ENCODE data around the gene HMCES. TPM values are rescaled to one million over a fixed set of nuclear protein-coding genes. Genes with fewer than 3 reads are reported as not detected.

HMCES gene
- polyA plus RNA-seq, 1 experiment: 27.2 TPM

DNA sequence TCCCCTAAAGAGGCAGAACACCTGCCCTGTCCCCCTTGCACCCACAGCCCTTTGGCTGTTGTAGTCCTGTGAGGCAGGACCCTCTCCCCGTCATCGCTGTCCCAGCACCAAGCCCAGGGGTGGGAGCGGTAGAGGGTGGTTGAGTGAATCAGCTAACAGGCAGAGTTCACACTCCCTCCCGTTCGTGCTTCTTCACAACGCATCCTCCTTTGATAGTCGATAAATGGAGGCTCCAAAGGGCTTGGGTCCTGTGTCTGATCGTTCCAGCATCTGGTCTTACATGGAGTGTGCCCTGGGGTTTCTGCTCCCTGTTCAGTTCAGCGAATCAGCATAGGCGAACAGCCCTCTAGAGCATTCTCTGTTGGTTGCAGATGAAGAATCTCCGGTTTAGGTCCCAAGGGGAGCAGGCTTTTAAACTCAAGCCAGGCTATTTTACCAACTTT, 820 bp upstream of the HMCES start:
- POLR2A ChIA-PET: no interaction called here

GRCh38 chr3:129278966-129279906, 566 bp downstream of the HMCES start:
- CTCF ChIA-PET: interaction anchor here (0.8 to 2.1 kb wide), 3 partner anchors 12 to 226 kb away, joined by 3 to 12 read pairs (median 4); a partner anchor contains a TSS
- POLR2A ChIA-PET: no interaction called here
- no peak for DNase-seq (ENCODE audit: low read depth)
- Histone ChIP-seq H3K36me3 (ENCODE audit: control insufficient read depth, insufficient read depth, low read length) (peaks cover 18% of the 10 kb centered on the region), H3K27me3 (ENCODE audit: control insufficient read depth, insufficient read depth, low read length) (no peaks in the 10 kb centered on the region), H3K4me3 (ENCODE audit: low read depth, low read length) (peak overlapping the region; percentile 88)
- TF ChIP-seq, protein P1, sequence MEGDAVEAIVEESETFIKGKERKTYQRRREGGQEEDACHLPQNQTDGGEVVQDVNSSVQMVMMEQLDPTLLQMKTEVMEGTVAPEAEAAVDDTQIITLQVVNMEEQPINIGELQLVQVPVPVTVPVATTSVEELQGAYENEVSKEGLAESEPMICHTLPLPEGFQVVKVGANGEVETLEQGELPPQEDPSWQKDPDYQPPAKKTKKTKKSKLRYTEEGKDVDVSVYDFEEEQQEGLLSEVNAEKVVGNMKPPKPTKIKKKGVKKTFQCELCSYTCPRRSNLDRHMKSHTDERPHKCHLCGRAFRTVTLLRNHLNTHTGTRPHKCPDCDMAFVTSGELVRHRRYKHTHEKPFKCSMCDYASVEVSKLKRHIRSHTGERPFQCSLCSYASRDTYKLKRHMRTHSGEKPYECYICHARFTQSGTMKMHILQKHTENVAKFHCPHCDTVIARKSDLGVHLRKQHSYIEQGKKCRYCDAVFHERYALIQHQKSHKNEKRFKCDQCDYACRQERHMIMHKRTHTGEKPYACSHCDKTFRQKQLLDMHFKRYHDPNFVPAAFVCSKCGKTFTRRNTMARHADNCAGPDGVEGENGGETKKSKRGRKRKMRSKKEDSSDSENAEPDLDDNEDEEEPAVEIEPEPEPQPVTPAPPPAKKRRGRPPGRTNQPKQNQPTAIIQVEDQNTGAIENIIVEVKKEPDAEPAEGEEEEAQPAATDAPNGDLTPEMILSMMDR (IDR thresholded peaks at IDR 0.05; ENCODE audit: insufficient read depth, low read depth, low read length): no peak

More for the DNA sequence above, 820 bp upstream of the HMCES start:
- DNase-seq (ENCODE audit: low read depth): no peak
- TF ChIP-seq, protein P1 (IDR thresholded peaks at IDR 0.05; ENCODE audit: insufficient read depth, low read depth, low read length): no peak
- CTCF ChIA-PET: interaction anchor here (0.6 to 1.5 kb wide), 3 partner anchors 18 to 38 kb away, joined by 3 to 8 read pairs (median 3); a partner anchor contains a TSS
- peaks cover 24% of the 10 kb centered on the region for H3K36me3 ChIP-seq (ENCODE audit: control insufficient read depth, insufficient read depth, low read length)
- no peaks in the 10 kb centered on the region for H3K27me3 ChIP-seq (ENCODE audit: control insufficient read depth, insufficient read depth, low read length)
- H3K4me3 ChIP-seq (ENCODE audit: low read depth, low read length): peak overlapping the region; percentile 88

- POLR2A ChIA-PET: no interaction called here
These were observed 1.5 kb downstream of the HMCES start for GRCh38 chr3:129280183-129280582.

DNA sequence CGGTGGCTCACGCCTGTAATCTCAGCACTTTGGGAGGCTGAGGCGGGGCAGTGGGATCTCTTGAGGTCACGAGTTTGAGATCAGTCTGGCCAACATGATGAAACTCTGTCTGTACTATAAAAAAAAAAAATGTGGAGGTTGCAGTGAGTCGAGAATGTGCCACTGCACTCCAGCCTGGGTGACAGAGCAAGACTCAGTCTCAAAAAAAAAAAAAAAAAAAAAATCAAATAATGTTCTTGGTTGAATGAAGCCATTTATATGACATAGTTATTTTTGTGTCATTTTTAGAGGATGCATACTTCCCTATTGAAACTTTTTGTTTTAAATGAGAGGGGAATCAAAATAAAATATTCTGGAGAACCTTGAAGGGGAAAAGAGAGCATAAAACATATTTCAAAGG, 3.1 kb downstream of the HMCES start:
- DNase-seq (ENCODE audit: low read depth): no peak
- peaks cover 10% of the 10 kb centered on the region for H3K36me3 ChIP-seq (ENCODE audit: control insufficient read depth, insufficient read depth, low read length)
- H3K27me3 ChIP-seq (ENCODE audit: control insufficient read depth, insufficient read depth, low read length): no peaks in the 10 kb centered on the region
- TF ChIP-seq, protein P1 (IDR thresholded peaks at IDR 0.05; ENCODE audit: insufficient read depth, low read depth, low read length): no peak
- no peak overlapping the region for H3K4me3 ChIP-seq (ENCODE audit: low read depth, low read length)
- POLR2A ChIA-PET: no interaction called here
- CTCF ChIA-PET: no interaction called here

More at GRCh38 chr3:129280183-129280582, 1.5 kb downstream of the HMCES start:
- DNase-seq (ENCODE audit: low read depth): no peak
- H3K4me3 ChIP-seq (ENCODE audit: low read depth, low read length): no peak overlapping the region
- TF ChIP-seq, protein P1 (IDR thresholded peaks at IDR 0.05; ENCODE audit: insufficient read depth, low read depth, low read length): no peak
- no peaks in the 10 kb centered on the region for H3K27me3 ChIP-seq (ENCODE audit: control insufficient read depth, insufficient read depth, low read length)
- CTCF ChIA-PET: interaction anchor here (0.8 to 2.1 kb wide), 4 partner anchors 13 to 227 kb away, joined by 3 to 12 read pairs (median 4); a partner anchor contains a TSS
- H3K36me3 ChIP-seq (ENCODE audit: control insufficient read depth, insufficient read depth, low read length): peaks cover 10% of the 10 kb centered on the region

DNA sequence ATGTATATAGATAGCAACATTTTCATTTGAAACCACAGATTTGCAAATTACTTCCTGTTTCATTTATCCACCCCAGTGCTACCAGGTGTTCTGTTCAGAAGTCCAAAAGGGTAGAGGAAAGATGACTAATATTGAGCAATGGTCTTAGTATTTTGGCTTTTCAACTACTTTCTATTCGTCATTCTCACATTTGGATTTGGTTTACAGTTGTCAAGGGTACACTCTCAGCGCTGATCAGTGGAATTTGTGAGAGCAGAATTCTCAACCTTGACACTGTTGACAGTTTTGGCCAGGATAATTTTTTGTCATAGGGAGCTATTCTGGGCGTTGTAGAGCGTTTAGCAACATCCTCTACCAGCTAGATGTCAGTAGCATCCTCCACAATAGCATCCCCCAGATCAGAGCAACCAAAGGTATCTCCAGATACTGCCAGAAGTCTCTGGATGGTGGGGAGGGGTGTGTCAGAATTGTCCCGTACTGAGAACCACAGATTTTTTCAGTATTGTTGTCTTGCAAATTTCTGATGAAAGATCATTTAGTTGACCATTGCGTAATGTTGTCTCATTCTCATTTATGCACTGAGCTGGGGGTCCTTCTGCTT, 4.2 kb downstream of the HMCES start:
- H3K4me3 ChIP-seq (ENCODE audit: low read depth, low read length): no peak overlapping the region
- TF ChIP-seq, protein P1 (IDR thresholded peaks at IDR 0.05; ENCODE audit: insufficient read depth, low read depth, low read length): no peak
- POLR2A ChIA-PET: no interaction called here
- CTCF ChIA-PET: interaction anchor here (1.1 to 1.5 kb wide), 3 partner anchors 33 to 120 kb away, joined by 3 read pairs; a partner anchor contains a TSS
- DNase-seq (ENCODE audit: low read depth): no peak
- H3K27me3 ChIP-seq (ENCODE audit: control insufficient read depth, insufficient read depth, low read length): no peaks in the 10 kb centered on the region
- H3K36me3 ChIP-seq (ENCODE audit: control insufficient read depth, insufficient read depth, low read length): peaks cover 4% of the 10 kb centered on the region

Data from BJ (cell line).